NB4 (cell line): Measurements from ENCODE around the gene FGFR4.

Experiments
- CTCF ChIP-seq: IDR thresholded peaks from one replicate; pipeline ENCODE4 v1.5.1; 2012; ENCODE audit warnings: low read depth, low read length
- MAX ChIP-seq: IDR thresholded peaks from 2 replicates; pipeline ENCODE4 v1.6.1; 2011; ENCODE audit warnings: low read depth, low read length
- POLR2A ChIP-seq: IDR thresholded peaks from 2 replicates; pipeline ENCODE4 v1.6.1; 2011; ENCODE audit warnings: mild to moderate bottlenecking; ENCODE audit not compliant: insufficient read length; ENCODE audit errors: extremely low read depth

- TF ChIP-seq POLR2A = no peak
- TF ChIP-seq CTCF = no peak
- no peak for TF ChIP-seq MAX
Observed at GRCh38 chr5:177117441-177118045, 30.8 kb downstream of the FGFR4 start.
